Fibroblast of lung (primary cell): ENCODE measurements around the gene SYNDIG1. TPM values are rescaled to one million over a fixed set of nuclear protein-coding genes. Genes with fewer than 3 reads are reported as not detected.

Experiments used
- DNase-seq, 2 donors: peaks; one replicate each; pipeline versions ENCODE4 v3.0.0 to v3.0.0-alpha.2; 2010; ENCODE audit warnings: low read depth in 2 of 2
- H2AFZ ChIP-seq: 2 replicates; pipeline ENCODE4 v1.5.1; 2012; ENCODE audit warnings: low read length, control low read depth, inconsistent platforms
- H3K27ac ChIP-seq: 2 replicates; pipeline ENCODE4 v1.5.1; 2011; ENCODE audit warnings: low read length, control low read depth; ENCODE audit not compliant: insufficient read depth
- H3K27me3 ChIP-seq: 2 replicates; pipeline ENCODE4 v1.5.1; 2011; ENCODE audit warnings: mild to moderate bottlenecking, low read length; ENCODE audit not compliant: control insufficient read depth, insufficient read depth
- H3K36me3 ChIP-seq: 2 replicates; pipeline ENCODE4 v1.5.1; 2011; ENCODE audit warnings: low read length; ENCODE audit not compliant: control insufficient read depth, insufficient read depth
- H3K4me1 ChIP-seq: 2 replicates; pipeline ENCODE4 v1.5.1; 2011; ENCODE audit warnings: low read length; ENCODE audit not compliant: control insufficient read depth, insufficient read depth; ENCODE audit errors: extremely low read depth
- H3K4me2 ChIP-seq: 2 replicates; pipeline ENCODE4 v1.5.1; 2011; ENCODE audit warnings: low read length, control low read depth; ENCODE audit not compliant: insufficient read depth; ENCODE audit errors: extremely low read depth
- H3K4me3 ChIP-seq, 4 experiments: fragments of 200-600 bp in 1 of 4; sonication (generic) in 1 of 4; replicated peaks in 1 of 4; 2 replicates each; pipeline ENCODE4 v1.5.1; 2011 to 2016; ENCODE audit warnings: low read length in 4 of 4, low read depth in 3 of 4, mild to moderate bottlenecking in 3 of 4, control low read depth in 2 of 4, inconsistent platforms in 1 of 4, mixed read lengths in 1 of 4; ENCODE audit not compliant: insufficient read depth in 1 of 4; ENCODE audit errors: control extremely low read depth in 1 of 4
- H3K79me2 ChIP-seq: 2 replicates; pipeline ENCODE4 v1.5.1; 2012; ENCODE audit warnings: mild to moderate bottlenecking, low read length, inconsistent platforms; ENCODE audit not compliant: control insufficient read depth, insufficient read depth
- H3K9ac ChIP-seq: 2 replicates; pipeline ENCODE4 v1.5.1; 2011; ENCODE audit warnings: mild to moderate bottlenecking, low read length, control low read depth; ENCODE audit not compliant: insufficient read depth
- H3K9me3 ChIP-seq: 2 replicates; pipeline ENCODE4 v1.5.1; 2012; ENCODE audit warnings: low read depth, low read length; ENCODE audit not compliant: control insufficient read depth, insufficient read depth
- H4K20me1 ChIP-seq: 2 replicates; pipeline ENCODE4 v1.5.1; 2011; ENCODE audit warnings: low read length; ENCODE audit not compliant: control insufficient read depth, insufficient read depth; ENCODE audit errors: extremely low read depth
- CTCF ChIP-seq, 2 donors: IDR thresholded peaks in 1 of 2; conservative IDR thresholded peaks in 1 of 2; 1 replicate in 1 of 2; 2 replicates in 1 of 2; pipeline ENCODE4 v1.5.1; 2011 to 2012; ENCODE audit warnings: low read length in 2 of 2, control low read depth in 1 of 2, inconsistent platforms in 1 of 2, low read depth in 1 of 2, mild to moderate bottlenecking in 1 of 2
- EZH2 ChIP-seq: IDR thresholded peaks from 2 replicates; pipeline ENCODE4 v1.5.1; 2012; ENCODE audit warnings: low read length, control low read depth, mild to moderate bottlenecking; ENCODE audit errors: missing control alignments
- polyA plus RNA-seq, 2 donors: library from polyadenylated mRNA; depleted of rRNA in 1 of 2; stranded (reverse) in 1 of 2; unstranded in 1 of 2; fragments of >200 nt; gene quantifications; 2 replicates each; pipeline ENCODE4 v1.2.1, GENCODE V29; 2011 to 2012; ENCODE audit warnings: missing spikeins in 1 of 2
- total RNA-seq: library from RNA; depleted of rRNA; stranded (reverse); fragments of >200 nt; gene quantifications from 2 replicates; pipeline ENCODE4 v1.2.1, GENCODE V29; 2014

Gene SYNDIG1
- total and polyA plus RNA-seq, 2 donors (not counting 1 experiment from before 2014, with no cell fraction given), result 0.02 to 0.17 TPM

DNA sequence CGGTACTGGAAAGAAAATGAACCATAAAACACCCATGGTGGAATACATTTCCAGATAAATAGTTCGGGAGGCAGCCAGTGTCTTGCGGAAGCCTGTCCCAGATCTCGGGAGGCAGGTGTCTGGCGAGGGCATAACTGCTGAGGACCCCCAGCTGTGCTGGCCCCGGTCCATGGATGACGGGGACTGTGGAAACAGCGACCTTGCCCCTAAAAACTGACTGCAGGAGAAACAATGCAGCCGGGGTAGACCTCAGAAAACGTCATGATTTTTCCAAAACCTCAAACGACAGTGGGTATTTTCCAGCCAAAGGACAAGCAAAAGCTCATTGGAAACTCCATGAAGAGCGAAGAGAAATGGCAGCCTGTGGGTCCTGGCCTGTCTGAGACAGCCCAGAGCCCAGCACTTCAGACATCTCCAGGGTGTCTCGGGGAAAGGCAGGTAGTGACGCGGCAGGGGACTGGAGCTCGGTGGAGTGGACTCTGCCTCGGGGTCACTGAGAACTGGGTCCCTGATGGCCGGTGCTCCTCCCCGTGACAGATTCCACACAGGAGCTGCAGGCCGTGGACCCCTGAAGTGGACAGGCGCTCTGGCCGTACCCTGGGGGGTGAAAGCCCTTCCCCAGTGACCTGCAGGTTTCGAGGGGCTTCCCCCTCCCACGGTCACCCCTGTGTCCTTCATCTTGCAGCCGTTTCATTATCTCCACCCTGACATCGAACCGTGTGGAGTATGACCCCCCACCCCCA lies 188.6 kb downstream of the SYNDIG1 start:
- Histone ChIP-seq H3K36me3 (no peaks in the 10 kb centered on the region), H3K79me2 (no peaks in the 10 kb centered on the region), H3K27ac (no peak overlapping the region), H3K9me3 (no peaks in the 10 kb centered on the region), H3K27me3 (no peaks in the 10 kb centered on the region), H2AFZ (no peak overlapping the region), H3K4me2 (no peak overlapping the region), H3K9ac (no peak overlapping the region), H4K20me1 (no peaks in the 10 kb centered on the region), H3K4me1 (peaks cover 4% of the 10 kb centered on the region), H3K4me3 (no peak overlapping the region)
- TF ChIP-seq CTCF (conservative IDR thresholded peaks at IDR 0.05 in 1 of 2, IDR thresholded peaks at IDR 0.05 in 1 of 2; ENCODE audit: low read depth in 1 of 2, low read length in 2 of 2) (no peak), EZH2 (no peak)
- DNase-seq, result peak; percentile 33 to 47

DNA sequence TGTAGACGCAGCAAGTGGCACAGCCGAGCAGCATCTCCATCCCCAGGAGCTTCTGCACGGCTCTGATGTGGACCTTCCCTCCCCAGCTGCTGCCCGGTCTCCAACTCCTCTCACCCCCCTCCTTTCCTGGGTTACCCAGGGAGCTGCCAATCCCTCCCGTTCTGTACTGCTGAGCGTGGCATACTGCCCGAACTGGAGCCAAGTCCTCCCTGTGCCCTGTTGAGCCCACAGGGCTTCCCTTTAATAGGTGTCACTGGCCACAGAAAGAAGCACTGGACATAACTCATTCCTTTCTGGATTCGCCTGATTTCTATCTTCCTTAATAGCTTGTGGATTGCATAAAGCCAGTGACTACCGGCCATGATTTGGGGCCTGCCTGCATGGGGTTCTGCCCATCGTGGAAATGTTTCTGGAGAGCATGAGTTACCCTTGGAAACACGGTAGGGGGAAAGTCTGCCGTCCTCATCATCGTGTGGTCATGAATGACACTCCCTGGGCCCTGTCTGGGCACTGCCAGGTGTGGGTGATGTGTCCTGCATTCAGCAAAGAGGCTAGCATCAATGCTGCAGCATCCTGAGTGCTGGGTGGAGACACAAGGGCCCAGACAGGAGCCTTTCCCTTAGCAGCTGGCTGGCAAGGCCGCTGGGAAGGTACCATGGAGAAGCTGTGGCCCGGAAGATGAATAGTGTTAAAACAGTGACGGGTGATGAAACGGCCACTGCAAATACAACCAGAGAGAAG lies 189.7 kb downstream of the SYNDIG1 start:
- no peaks in the 10 kb centered on the region for H3K79me2 ChIP-seq
- no peaks in the 10 kb centered on the region for H3K27me3 ChIP-seq
- no peak for DNase-seq
- H2AFZ ChIP-seq, result no peak overlapping the region
- H3K9me3 ChIP-seq, result no peaks in the 10 kb centered on the region
- no peak overlapping the region for H3K27ac ChIP-seq
- H3K4me1 ChIP-seq, result peaks cover 9% of the 10 kb centered on the region
- H3K36me3 ChIP-seq, result no peaks in the 10 kb centered on the region
- H4K20me1 ChIP-seq, result no peaks in the 10 kb centered on the region
- H3K9ac ChIP-seq, result no peak overlapping the region
- no peak overlapping the region for H3K4me3 ChIP-seq
- TF ChIP-seq EZH2 (no peak), CTCF (conservative IDR thresholded peaks at IDR 0.05 in 1 of 2, IDR thresholded peaks at IDR 0.05 in 1 of 2; ENCODE audit: low read depth in 1 of 2, low read length in 2 of 2) (no peak)
- H3K4me2 ChIP-seq, result no peak overlapping the region

- Histone ChIP-seq H3K4me3 (no peak overlapping the region), H3K27ac (no peak overlapping the region), H3K9me3 (no peaks in the 10 kb centered on the region), H2AFZ (no peak overlapping the region), H3K4me2 (no peak overlapping the region), H4K20me1 (no peaks in the 10 kb centered on the region), H3K36me3 (no peaks in the 10 kb centered on the region), H3K27me3 (no peaks in the 10 kb centered on the region), H3K9ac (no peak overlapping the region), H3K4me1 (peaks cover 9% of the 10 kb centered on the region), H3K79me2 (no peaks in the 10 kb centered on the region)
- DNase-seq, result no peak
- no peak for TF ChIP-seq EZH2
- no peak for TF ChIP-seq CTCF (conservative IDR thresholded peaks at IDR 0.05 in 1 of 2, IDR thresholded peaks at IDR 0.05 in 1 of 2; ENCODE audit: low read depth in 1 of 2, low read length in 2 of 2)
Measured at GRCh38 chr20:24659835-24660234, 190.4 kb downstream of the SYNDIG1 start.
